GM18868 (cell line): ENCODE data around the gene CDC34.
A peak's percentile ranks its signal among the peaks of the same experiment; 100 is the strongest.
"Not testable (repeated sequence)": the region's sequence is repeated elsewhere in the genome, so short reads cannot be mapped to it uniquely, and the experiment has no call there.

Source experiments
- ATAC-seq: cut with Tn5 transposase; IDR thresholded peaks from one replicate; pipeline ENCODE4 v1.9.1; 2021; ENCODE audit warnings: mild to moderate bottlenecking, moderate library complexity; ENCODE audit not compliant: unreplicated experiment

Gene CDC34

DNA sequence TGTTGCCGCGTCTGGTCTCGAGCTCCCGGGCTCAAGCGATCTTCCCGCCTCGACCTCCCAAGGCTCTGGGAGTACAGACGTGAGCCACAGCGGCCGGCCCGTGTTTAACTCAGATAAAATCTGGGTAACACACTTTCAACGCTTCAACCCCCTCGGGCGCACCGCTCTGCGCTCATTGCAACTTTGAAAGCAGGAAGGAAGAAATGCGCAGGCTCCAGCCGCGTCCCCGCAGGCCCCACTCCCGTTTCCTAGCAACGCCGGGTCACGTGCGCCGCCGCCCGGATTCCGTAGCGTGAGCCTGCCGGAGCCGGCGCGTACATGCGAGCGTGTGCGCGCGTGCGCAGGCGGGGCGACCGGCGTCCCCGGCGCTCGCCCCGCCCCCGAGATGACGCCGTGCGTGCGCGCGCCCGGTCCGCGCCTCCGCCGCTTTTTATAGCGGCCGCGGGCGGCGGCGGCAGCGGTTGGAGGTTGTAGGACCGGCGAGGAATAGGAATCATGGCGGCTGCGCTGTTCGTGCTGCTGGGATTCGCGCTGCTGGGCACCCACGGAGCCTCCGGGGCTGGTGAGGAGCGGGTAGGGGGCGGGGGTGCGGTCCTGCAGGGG, 40.7 kb downstream of the CDC34 start, which contains the start of gene BSG:
TSS of gene BSG (plus strand) at position 457 of the 603 bp plus-strand sequence. CDS start at position 496, 39 bp downstream.
- peak; percentile 62 for ATAC-seq

DNA sequence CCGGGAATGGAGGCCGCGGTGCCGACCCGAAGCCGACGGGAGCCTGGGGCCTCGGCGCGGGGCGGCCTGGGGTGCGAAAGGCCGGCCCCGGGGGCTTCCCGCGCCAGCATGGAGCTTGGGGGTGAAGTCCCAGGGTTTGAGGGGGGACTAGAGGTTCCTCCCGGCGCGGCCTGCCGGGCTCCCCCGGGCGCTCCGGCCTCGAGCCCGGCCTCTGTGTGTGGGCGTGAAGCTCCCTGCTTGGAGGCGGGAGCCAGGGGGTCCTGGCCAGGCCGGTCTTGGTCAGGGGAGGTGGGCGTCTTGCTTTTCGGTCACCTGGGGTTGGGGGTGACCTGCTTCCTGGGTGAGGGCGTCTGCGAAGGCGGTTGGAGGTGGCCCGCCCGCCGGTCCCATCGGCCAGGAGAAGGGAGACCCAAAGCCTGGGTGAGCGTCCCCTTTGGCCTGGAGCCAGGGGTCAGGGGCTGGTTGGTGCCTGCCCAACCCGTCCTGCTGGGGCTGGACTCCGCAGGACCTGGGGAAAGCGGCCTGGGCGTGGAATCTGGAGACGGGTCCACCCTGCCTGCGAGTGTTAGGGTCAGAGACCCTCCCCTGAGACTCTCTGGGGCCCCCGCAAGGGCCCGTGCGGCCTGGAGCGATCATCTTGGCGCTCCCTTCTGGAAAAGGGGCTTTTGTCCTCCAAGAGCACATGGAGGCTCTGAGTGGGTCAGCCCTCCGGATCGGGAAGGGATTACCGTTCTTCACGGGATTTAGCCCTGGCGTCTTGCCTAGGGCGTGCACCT, 41.4 kb downstream of the CDC34 start:
- peak; percentile 30 for ATAC-seq

GRCh38 chr19:573519-573825, 41.9 kb downstream of the CDC34 start:
- ATAC-seq, result no peak

DNA sequence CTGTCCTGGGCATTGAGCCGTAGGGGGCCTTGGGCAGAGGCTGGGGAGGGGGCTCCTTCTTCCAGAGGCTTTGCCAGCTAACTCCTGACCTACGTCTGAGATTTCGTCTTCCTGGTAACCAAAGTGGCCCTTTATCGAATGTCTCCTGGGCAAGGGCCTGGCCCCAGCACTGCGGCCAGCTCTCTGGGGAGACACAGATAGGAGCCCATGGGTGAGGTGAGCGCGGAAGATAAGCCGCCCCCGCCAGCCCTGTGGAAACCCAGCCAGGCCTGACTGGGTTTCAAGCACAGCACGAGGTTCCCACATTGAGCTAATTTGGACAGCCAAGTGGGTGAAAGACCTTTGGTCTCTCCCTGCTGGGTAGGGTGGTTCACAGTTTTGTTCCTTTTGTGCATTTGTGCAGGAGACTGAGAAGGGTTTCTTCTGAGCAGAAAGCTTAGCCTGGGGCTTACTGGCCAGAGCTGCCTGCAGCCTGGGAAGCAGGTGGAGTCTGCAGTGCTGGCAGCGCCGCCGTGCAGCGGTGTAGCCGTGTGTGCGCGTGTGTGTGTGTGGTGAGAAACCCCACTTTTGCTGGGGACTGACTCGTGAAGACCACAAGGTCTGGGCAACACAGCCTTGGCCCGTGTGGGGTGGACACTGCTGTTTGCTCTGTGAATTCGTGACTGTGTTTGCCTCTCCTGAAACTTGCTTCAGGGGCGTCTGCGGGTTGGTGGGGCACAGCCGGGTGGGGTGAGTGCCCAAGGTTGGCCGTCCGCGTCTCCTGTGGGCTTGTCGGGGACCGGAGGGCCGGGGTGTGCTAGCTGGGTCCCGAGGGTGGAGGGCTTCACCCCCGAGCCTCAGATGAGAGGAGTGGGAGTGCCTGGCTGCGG, 43.3 kb downstream of the CDC34 start:
- no peak for ATAC-seq

- no peak for ATAC-seq
Observed at GRCh38 chr19:575527-576506, 44.3 kb downstream of the CDC34 start.

DNA sequence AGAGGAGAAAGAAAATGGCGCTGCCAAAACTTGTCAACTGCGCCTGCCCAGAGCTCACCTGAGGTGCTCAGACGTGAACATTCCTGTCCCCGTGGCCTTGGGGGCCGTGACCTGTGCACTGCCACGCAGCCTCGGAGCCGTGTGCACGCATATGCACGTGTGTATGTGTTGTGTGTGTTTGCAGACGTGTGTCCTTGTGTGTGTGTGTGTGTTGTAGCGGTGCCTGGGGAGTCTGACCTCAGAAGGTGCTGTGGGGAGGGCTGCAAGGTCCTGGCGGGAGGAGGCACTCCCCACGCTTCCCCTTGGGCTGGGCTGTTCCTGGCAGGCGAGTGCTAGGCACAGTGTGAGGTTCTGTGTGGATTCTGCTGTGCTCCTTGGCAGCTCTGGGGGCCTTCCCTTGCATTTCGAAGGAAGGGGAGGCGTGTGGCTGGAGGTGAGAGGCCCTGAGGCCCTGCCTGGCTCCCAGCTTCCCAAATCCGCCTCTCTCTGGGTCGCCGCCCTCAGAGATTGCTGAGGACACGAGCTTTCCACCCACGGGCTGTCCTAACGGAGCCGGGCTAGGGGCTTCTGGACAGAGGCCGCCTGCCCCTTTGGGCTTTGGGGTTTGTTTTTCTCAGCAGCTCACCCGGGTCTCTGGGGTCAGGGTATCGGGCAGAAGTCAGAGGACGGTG, 45.3 kb downstream of the CDC34 start:
- no peak for ATAC-seq

DNA sequence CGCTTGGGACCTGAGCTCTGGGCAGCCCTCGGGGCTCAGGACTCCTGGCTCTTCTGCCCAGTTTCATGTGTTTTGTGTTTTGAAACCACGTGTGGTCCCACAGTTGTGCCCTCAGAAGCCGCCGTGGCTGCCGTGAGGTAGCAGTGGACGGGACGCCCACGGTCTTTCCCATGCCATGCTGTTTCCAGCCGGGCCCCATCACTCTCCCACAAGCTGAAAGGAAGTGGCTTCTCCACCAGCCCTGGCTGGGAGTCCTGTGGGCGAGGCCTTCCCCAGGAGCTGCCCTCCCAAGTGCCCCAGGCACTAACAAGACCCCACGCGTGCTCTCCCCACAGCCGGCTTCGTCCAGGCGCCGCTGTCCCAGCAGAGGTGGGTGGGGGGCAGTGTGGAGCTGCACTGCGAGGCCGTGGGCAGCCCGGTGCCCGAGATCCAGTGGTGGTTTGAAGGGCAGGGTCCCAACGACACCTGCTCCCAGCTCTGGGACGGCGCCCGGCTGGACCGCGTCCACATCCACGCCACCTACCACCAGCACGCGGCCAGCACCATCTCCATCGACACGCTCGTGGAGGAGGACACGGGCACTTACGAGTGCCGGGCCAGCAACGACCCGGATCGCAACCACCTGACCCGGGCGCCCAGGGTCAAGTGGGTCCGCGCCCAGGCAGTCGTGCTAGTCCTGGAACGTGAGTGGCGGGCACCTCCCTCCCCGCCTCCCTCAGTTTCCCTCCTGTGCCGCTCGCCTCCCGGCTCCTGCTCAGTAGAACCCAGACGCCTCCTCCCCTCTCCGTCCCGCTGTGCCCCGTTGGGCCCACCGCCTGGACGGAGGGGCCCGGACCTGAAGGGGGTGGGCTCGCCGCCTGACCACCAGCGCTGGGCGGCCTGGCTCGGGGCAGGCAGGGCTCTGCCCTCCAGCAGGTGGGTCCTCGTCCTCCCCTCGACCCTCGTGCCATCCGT, 46.2 kb downstream of the CDC34 start:
- ATAC-seq, result no peak

GRCh38 chr19:579111-579841, 47.7 kb downstream of the CDC34 start:
- no peak for ATAC-seq

DNA sequence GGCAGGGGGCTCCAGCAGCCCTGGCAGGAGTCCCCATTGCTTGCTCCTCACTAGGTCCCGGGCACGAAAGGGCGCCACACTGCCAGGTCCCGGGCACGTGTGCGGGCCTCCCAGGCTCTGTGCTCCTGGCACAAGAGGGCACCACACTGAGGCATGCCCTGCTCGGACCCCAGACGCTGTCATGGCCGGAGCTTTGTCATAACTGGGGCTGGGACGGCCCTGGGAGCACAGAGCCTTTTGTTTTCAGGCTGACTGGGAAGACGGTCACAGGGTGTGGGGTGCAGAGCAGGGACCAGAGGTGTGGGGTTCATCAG, 48.2 kb downstream of the CDC34 start:
- ATAC-seq, result no peak

- no peak for ATAC-seq
Observed at GRCh38 chr19:580274-580835, 48.8 kb downstream of the CDC34 start.

- ATAC-seq, result no peak
Observed at GRCh38 chr19:581399-582111, 50.0 kb downstream of the CDC34 start.

DNA sequence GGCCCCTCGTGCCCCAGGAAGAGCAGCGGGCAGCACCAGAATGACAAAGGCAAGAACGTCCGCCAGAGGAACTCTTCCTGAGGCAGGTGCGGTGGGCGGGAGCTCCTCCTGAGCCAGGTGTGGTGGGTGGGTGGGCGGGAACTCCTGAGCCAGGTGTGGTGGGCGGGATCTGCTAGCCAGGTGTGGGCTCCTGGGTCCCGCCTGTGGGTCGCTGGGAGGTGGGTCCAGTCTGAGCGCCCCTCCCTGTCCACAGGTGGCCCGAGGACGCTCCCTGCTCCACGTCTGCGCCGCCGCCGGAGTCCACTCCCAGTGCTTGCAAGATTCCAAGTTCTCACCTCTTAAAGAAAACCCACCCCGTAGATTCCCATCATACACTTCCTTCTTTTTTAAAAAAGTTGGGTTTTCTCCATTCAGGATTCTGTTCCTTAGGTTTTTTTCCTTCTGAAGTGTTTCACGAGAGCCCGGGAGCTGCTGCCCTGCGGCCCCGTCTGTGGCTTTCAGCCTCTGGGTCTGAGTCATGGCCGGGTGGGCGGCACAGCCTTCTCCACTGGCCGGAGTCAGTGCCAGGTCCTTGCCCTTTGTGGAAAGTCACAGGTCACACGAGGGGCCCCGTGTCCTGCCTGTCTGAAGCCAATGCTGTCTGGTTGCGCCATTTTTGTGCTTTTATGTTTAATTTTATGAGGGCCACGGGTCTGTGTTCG, 51.1 kb downstream of the CDC34 start:
- no peak for ATAC-seq

DNA sequence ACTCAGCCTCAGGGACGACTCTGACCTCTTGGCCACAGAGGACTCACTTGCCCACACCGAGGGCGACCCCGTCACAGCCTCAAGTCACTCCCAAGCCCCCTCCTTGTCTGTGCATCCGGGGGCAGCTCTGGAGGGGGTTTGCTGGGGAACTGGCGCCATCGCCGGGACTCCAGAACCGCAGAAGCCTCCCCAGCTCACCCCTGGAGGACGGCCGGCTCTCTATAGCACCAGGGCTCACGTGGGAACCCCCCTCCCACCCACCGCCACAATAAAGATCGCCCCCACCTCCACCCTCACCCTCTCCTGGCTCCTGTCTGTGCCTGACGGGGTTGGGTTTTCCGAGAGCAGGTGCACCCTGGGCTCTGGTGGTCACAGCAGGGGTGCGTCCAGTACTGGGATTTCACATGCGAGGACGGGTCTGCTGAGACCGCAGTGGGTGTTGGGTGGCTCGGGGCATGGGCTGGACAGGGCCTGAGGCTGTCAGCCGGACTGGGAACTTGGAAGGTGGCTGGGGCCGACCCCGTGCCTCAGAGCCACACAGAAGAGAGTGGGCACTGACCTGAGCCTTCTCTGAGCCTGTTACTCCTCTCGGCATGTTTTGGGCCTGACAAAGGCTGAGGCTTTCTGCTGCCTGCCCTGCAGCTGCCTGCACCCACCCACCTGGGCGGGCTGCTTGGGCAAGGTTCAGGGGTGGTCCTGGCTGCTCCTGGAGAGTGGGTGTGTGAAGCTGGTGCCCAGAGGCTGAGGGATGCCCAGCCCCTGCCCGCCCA, 51.8 kb downstream of the CDC34 start:
- no peak for ATAC-seq

DNA sequence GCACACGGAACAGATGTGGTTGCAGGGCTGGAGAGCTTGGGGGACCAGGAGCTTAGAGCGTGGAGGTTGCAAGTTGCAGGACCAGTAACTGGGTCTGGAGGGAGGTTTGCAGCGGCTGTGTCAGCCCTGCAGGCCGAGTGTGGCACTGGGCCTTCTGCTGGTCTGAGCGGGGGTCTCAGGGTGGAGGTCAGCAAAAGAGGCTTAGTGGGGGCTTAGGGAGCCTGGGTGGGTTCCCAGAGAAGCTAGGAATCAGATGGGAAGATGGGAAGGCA, 52.3 kb downstream of the CDC34 start:
- no peak for ATAC-seq

DNA sequence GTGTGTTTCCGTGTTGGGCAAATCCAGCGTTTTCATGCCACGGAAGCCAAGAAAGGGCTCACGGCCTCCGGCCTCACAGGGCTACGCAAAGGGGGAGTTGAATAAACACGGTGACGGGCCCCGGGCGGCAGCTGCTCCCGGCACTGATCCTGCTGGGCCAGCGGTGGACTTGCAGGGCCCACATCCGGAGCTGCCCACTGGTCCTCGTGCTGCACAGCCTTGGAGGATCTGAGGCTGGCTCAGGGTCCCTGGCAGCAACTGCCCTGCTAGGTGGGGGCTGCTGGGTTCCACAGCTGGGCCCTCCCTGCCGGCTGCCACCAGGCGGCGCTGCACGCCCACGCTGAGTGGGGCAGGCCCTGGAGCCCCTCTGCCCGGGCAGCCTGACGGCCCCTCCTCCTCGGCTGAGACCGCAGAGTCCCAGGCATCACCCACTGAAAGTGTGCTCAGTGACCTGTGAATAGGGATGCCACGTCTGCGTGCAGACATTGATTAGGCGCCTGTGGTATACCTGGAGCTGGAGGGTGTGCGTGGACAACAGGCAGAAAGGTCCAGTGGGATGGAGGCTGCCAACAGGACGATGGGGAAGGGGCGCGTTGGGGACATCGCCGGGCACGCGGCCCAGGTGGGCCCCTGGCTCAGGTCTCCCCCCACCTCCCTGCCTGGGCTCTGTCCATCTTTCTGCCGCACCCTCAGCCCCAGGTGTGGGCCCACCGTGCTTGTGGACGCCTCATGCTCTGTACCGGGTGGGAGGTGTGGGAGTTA, 52.9 kb downstream of the CDC34 start:
- ATAC-seq, result no peak

GRCh38 chr19:585146-585545, 53.6 kb downstream of the CDC34 start:
- not testable (repeated sequence) for ATAC-seq
